Heart left ventricle (tissue), 16 donors: ENCODE results near the gene CAPN10. TPM values are rescaled to one million over a fixed set of nuclear protein-coding genes. Genes with fewer than 3 reads are reported as not detected.

Experiments used
- ATAC-seq, 4 donors: fragments of 200-7000 bp; cut with Tn5 transposase; one replicate each; pipeline ENCODE4 v1.9.1; 2020 to 2022; ENCODE audit warnings: moderate library complexity in 4 of 4, mild to moderate bottlenecking in 3 of 4, moderate number of reproducible peaks in 1 of 4
- DNase-seq, 5 donors: peaks; one replicate each; pipeline ENCODE4 v3.0.0-alpha.2; 2020
- H3K27ac ChIP-seq, 12 donors: fragments of 200-600 bp; sonication (generic) in 4 of 12; one replicate each; pipeline versions ENCODE4 v1.5.0 to v1.8.0; 2016 to 2022; ENCODE audit warnings: mild to moderate bottlenecking in 2 of 12
- H3K27me3 ChIP-seq, 9 donors: fragments of 200-600 bp; sonication (generic) in 2 of 9; one replicate each; pipeline versions ENCODE4 v1.5.1 to v1.8.0; 2016 to 2022; ENCODE audit warnings: mild to moderate bottlenecking in 3 of 9
- H3K36me3 ChIP-seq, 9 donors: fragments of 200-600 bp; sonication (generic) in 2 of 9; one replicate each; pipeline versions ENCODE4 v1.5.0 to v1.8.0; 2018 to 2022; ENCODE audit warnings: mild to moderate bottlenecking in 2 of 9
- H3K4me1 ChIP-seq, 12 donors: fragments of 200-600 bp; sonication (generic) in 4 of 12; one replicate each; pipeline versions ENCODE4 v1.5.0 to v1.8.0; 2016 to 2022; ENCODE audit warnings: mild to moderate bottlenecking in 3 of 12
- H3K4me3 ChIP-seq, 12 donors: fragments of 200-600 bp; sonication (generic) in 4 of 12; one replicate each; pipeline versions ENCODE4 v1.5.0 to v1.8.0; 2017 to 2022; ENCODE audit warnings: mild to moderate bottlenecking in 9 of 12, moderate library complexity in 4 of 12
- H3K9me3 ChIP-seq, 12 donors: fragments of 200-600 bp; sonication (generic) in 4 of 12; one replicate each; pipeline versions ENCODE4 v1.5.0 to v1.8.0; 2016 to 2022; ENCODE audit warnings: mild to moderate bottlenecking in 1 of 12
- CTCF ChIP-seq, 12 donors: fragments of 200-600 bp; sonication (generic) in 4 of 12; IDR thresholded peaks; one replicate each; pipeline versions ENCODE4 v1.5.0 to v1.8.0; 2018 to 2022; ENCODE audit warnings: antibody characterized with exemption in 12 of 12, mild to moderate bottlenecking in 5 of 12
- POLR2A ChIP-seq, 2 donors: fragments of 450-650 bp; IDR thresholded peaks; one replicate each; pipeline ENCODE4 v1.6.1; 2017; ENCODE audit warnings: antibody characterized with exemption in 2 of 2, mild to moderate bottlenecking in 2 of 2, moderate library complexity in 2 of 2
- WGBS, 4 donors: extraction: QIAGEN DNeasy Blood & Tissue Kit in 2 of 4; methylation state at CpG; one replicate each; pipeline versions ENCODE4 v1.1.5 to v1.1.7; 2013 to 2018; 5-methylcytosine and 5-hydroxymethylcytosine counted together
- intact Hi-C, 10 donors: fragments of 100-400 bp; cut with DNase I; formaldehyde crosslinking; loops; one replicate each; pipeline versions ENCODE4 v1.11.1 to v1.14.2; 2022
- polyA plus RNA-seq, 2 donors: library from polyadenylated mRNA; stranded (reverse); fragments of 200-250 nt; gene quantifications; one replicate each; pipeline ENCODE4 v1.2.3, GENCODE V29; 2013
- total RNA-seq, 9 donors: library from RNA; depleted of rRNA in 2 of 9; stranded (reverse); fragments of >200 nt in 2 of 9; fragmentation: NEBNext Ultra II Directional in 3 of 9; extraction: Animal tissue kit (Norgen Biotek cat#: 25700) in 3 of 9; gene quantifications; one replicate each; pipeline versions ENCODE4 v1.1.0 to v1.2.4, GENCODE V29; 2016 to 2023
- donor health status: ischemic (EF 13 %, LVEDD 7.1; RV severe dilation, severe dysfunction).
- donor health status: healthy with polysubstance abuse.
- donor health status: DM: no; HTN: yes; CAD: no.
- donor health status: DM: no; HTN: no; CAD: no.
- donor health status: ischemic (EF 25% LVEDD 6.9; RV normal size, moderate dysfunction).
- donor health status: ischemic (EF 25% LVEDD 5.7; RV mildly dilated, moderate dysfunction).
- donor health status: healthy.
- donor health status: DM: yes; HTN: yes; CAD: no.
- donor health status: ischemic (EF 35%, LVEDD 5.7; RV mildly dilated, moderate dysfunction).
- donor health status: nonischemic (EF 11% LVEDD 7.7; RV severe dilation, severe dysfunction).
- donor health status: DM: yes; HTN: yes; CAD: no.
- donor health status: PGD.
- donor health status: ischemic (EF 29% LVEDD 5.4; RV normal size, mild dysfunction).
- donor health status: nonischemic (EF 23%, LVEDD 6.1; RV moderate dilation, normal function).

The CAPN10 gene
- total and polyA plus RNA-seq, 11 donors = 14.9 to 39.7 (median 21.9) TPM

- DNase-seq (peak in 2 of 5 donors; percentile 48 to 74), ATAC-seq (peak in 2 of 4 donors; percentile 29 to 33)
- no peak for TF ChIP-seq POLR2A (IDR thresholded peaks at IDR 0.05)
- TF ChIP-seq CTCF (IDR thresholded peaks at IDR 0.05) = no peak
- no peaks in the 10 kb centered on the region for H3K27me3 ChIP-seq
- H3K4me3 ChIP-seq = peak overlapping the region; percentile 55 to 97 (median 83)
- WGBS, 4 donors = 2 to 15% (median 4%) methylated on average over 11 to 62 of the region's 62 CpGs
- intact Hi-C loops = loop anchor here in 3 of 10 donors (1.0 to 10.0 kb wide), 4 partner anchors 18 to 352 kb away; partner anchors contain the start of gene DUSP28 (in 2 of the 3)
- peaks cover 7 to 71% (median 34%) of the 10 kb centered on the region in 12 donors for H3K4me1 ChIP-seq
- H3K9me3 ChIP-seq = no peaks in the 10 kb centered on the region
- H3K27ac ChIP-seq = peak overlapping the region; percentile 43 to 98 (median 92)
- peaks cover 0 to 31% (median 16%) of the 10 kb centered on the region in 9 donors for H3K36me3 ChIP-seq
These were observed 626 bp downstream of the CAPN10 start for GRCh38 chr2:240586919-240587800.

- Histone ChIP-seq H3K36me3 (peaks cover 0 to 40% (median 22%) of the 10 kb centered on the region in 9 donors), H3K9me3 (no peaks in the 10 kb centered on the region), H3K27ac (peak overlapping the region in 2 of 12 donors; percentile 98), H3K4me3 (peak overlapping the region in 8 of 12 donors; percentile 76 to 97 (median 86)), H3K27me3 (no peaks in the 10 kb centered on the region), H3K4me1 (peaks cover 7 to 70% (median 35%) of the 10 kb centered on the region in 12 donors)
- 79 to 86% (median 83%) methylated on average over 10 of the region's 10 CpGs for WGBS, 4 donors
- intact Hi-C loops = loop anchor here in 1 of 10 donors (10.0 kb wide), 1 partner anchor 353 kb away; no protein-coding TSS in a partner anchor
- no peak for ATAC-seq
- no peak for TF ChIP-seq CTCF (IDR thresholded peaks at IDR 0.05)
- no peak for DNase-seq
These were observed 1.6 kb downstream of the CAPN10 start for GRCh38 chr2:240588006-240588655.

GRCh38 chr2:240588669-240589068, 2.1 kb downstream of the CAPN10 start:
- Histone ChIP-seq H3K4me1 (peaks cover 7 to 75% (median 39%) of the 10 kb centered on the region in 12 donors), H3K27ac (no peak overlapping the region), H3K9me3 (no peaks in the 10 kb centered on the region), H3K36me3 (peaks cover 0 to 40% (median 22%) of the 10 kb centered on the region in 9 donors), H3K4me3 (no peak overlapping the region), H3K27me3 (no peaks in the 10 kb centered on the region)
- TF ChIP-seq CTCF (IDR thresholded peaks at IDR 0.05) (no peak), POLR2A (IDR thresholded peaks at IDR 0.05) (no peak)
- intact Hi-C loops = loop anchor here in 1 of 10 donors (10.0 kb wide), 1 partner anchor 354 kb away; no protein-coding TSS in a partner anchor
- DNase-seq (no peak), ATAC-seq (no peak)
- 79 to 89% (median 86%) methylated on average over 4 of the region's 4 CpGs for WGBS, 4 donors
